GM18873 (cell line): ENCODE measurements around the gene ATP6V1C2.

ENCODE experiments used
- ATAC-seq: cut with Tn5 transposase; IDR thresholded peaks from one replicate; pipeline ENCODE4 v1.9.1; 2021; ENCODE audit warnings: mild to moderate bottlenecking, moderate library complexity, moderate number of reproducible peaks; ENCODE audit not compliant: unreplicated experiment, low FRiP score

The ATP6V1C2 gene

GRCh38 chr2:10764896-10765295 is 43.5 kb downstream of the ATP6V1C2 start:
- no peak for ATAC-seq

- no peak for ATAC-seq
Measured at GRCh38 chr2:10765461-10765860, 44.0 kb downstream of the ATP6V1C2 start.

- no peak for ATAC-seq
Measured at GRCh38 chr2:10765914-10766313, 44.5 kb downstream of the ATP6V1C2 start.

GRCh38 chr2:10768063-10768507 is 46.7 kb downstream of the ATP6V1C2 start:
- ATAC-seq = no peak

- ATAC-seq = no peak
Measured at GRCh38 chr2:10770956-10771750, 49.7 kb downstream of the ATP6V1C2 start.

- ATAC-seq = no peak
Measured at GRCh38 chr2:10771786-10772185, 50.4 kb downstream of the ATP6V1C2 start.

GRCh38 chr2:10772201-10772867 is 50.9 kb downstream of the ATP6V1C2 start:
- no peak for ATAC-seq

- ATAC-seq = no peak
Measured at GRCh38 chr2:10772868-10773215, 51.4 kb downstream of the ATP6V1C2 start.

- ATAC-seq = no peak
Measured at GRCh38 chr2:10773821-10774341, 52.5 kb downstream of the ATP6V1C2 start.

- no peak for ATAC-seq
Measured at GRCh38 chr2:10774394-10774793, 53.0 kb downstream of the ATP6V1C2 start.

GRCh38 chr2:10775021-10775780 is 53.8 kb downstream of the ATP6V1C2 start:
- no peak for ATAC-seq

- no peak for ATAC-seq
Measured at GRCh38 chr2:10775831-10776230, 54.4 kb downstream of the ATP6V1C2 start.

GRCh38 chr2:10776231-10776977 is 55.0 kb downstream of the ATP6V1C2 start:
- no peak for ATAC-seq

GRCh38 chr2:10777111-10777841 is 55.8 kb downstream of the ATP6V1C2 start:
- no peak for ATAC-seq

GRCh38 chr2:10777842-10778723 is 56.7 kb downstream of the ATP6V1C2 start:
- no peak for ATAC-seq

- ATAC-seq = no peak
Measured at GRCh38 chr2:10778724-10779115, 57.3 kb downstream of the ATP6V1C2 start.

- ATAC-seq = no peak
Measured at GRCh38 chr2:10779776-10780490, 58.5 kb downstream of the ATP6V1C2 start.

GRCh38 chr2:10780491-10780820 is 59.0 kb downstream of the ATP6V1C2 start:
- no peak for ATAC-seq
